GM12878 (cell line): ENCODE data around the gene COMT. TPM values are rescaled to one million over a fixed set of nuclear protein-coding genes. Genes with fewer than 3 reads are reported as not detected.

Source experiments
- ATAC-seq: fragments of 200-7000 bp; cut with Tn5 transposase; 3 replicates; pipeline ENCODE4 v1.9.1; 2020; ENCODE audit warnings: mild to moderate bottlenecking, moderate library complexity
- BruUV-seq: library from RNA; stranded (reverse); fragments of 400-500 nt; replicated peaks from 2 replicates; lab custom pipeline; 2021; lab: Mats Ljungman, UMichigan
- CTCF ChIA-PET: fragments of 300-600 bp; sonication (Branson Sonifier 250); formaldehyde crosslinking; extraction: SDS; loops from one replicate; lab custom pipeline; 2021; ENCODE audit warnings: inconsistent platforms; lab: Yijun Ruan, JAX
- POLR2A ChIA-PET: fragments of 350-600 bp; formaldehyde crosslinking; extraction: SDS; loops from one replicate; lab custom pipeline; 2021; ENCODE audit warnings: inconsistent platforms; lab: Charles Lee
- RAD21 ChIA-PET: fragments of 300-600 bp; sonication (Branson Sonifier 250); formaldehyde crosslinking; loops from one replicate; lab custom pipeline; 2023; ENCODE audit warnings: antibody characterized with exemption; ENCODE audit not compliant: unreplicated experiment; lab: Charles Lee
- SMC1A ChIA-PET: fragments of 300-600 bp; sonication (Branson Sonifier 250); formaldehyde crosslinking; loops from one replicate; lab custom pipeline; 2023; ENCODE audit not compliant: unreplicated experiment, uncharacterized antibody; lab: Charles Lee
- DNase-seq: peaks from one replicate; pipeline ENCODE4 v3.0.0-alpha.2; 2011; ENCODE audit warnings: low read depth, low spot score
- FAIRE-seq: peaks from 3 replicates; lab custom pipeline; 2011; peaks lifted over from hg19 to GRCh38; lab: Jason Lieb, UNC
- H2AFZ ChIP-seq: 2 replicates; pipeline ENCODE4 v1.6.0; 2011; ENCODE audit warnings: low read depth, low read length, control low read depth; ENCODE audit not compliant: control insufficient read depth
- H3K27ac ChIP-seq: 2 replicates; pipeline ENCODE4 v1.5.1; 2011; ENCODE audit warnings: control low read depth; ENCODE audit not compliant: control insufficient read depth, insufficient read depth
- H3K27me3 ChIP-seq, 2 experiments: replicated peaks in 1 of 2; 2 replicates each; pipeline versions ENCODE4 v1.6.0 to v1.6.1; 2011; ENCODE audit warnings: low read length in 1 of 2; ENCODE audit not compliant: control insufficient read depth in 2 of 2, insufficient read depth in 2 of 2
- H3K36me3 ChIP-seq, 2 experiments: 2 replicates each; pipeline ENCODE4 v1.5.1; 2011; ENCODE audit warnings: low read length in 1 of 2; ENCODE audit not compliant: control insufficient read depth in 2 of 2, insufficient read depth in 2 of 2
- H3K4me1 ChIP-seq: 2 replicates; pipeline ENCODE4 v1.6.1; 2011; ENCODE audit warnings: mild to moderate bottlenecking, low read length, moderate library complexity, mixed read lengths; ENCODE audit not compliant: control insufficient read depth, insufficient read depth
- H3K4me2 ChIP-seq: 2 replicates; pipeline ENCODE4 v1.6.0; 2011; ENCODE audit warnings: control low read depth; ENCODE audit not compliant: control insufficient read depth, insufficient read depth
- H3K4me3 ChIP-seq: fragments of 200-600 bp; sonication (generic); 2 replicates; pipeline ENCODE4 v1.5.1; 2016
- H3K79me2 ChIP-seq: 2 replicates; pipeline ENCODE4 v1.6.0; 2011; ENCODE audit warnings: low read length; ENCODE audit not compliant: control insufficient read depth, insufficient read depth
- H3K9ac ChIP-seq: 2 replicates; pipeline ENCODE4 v1.8.0; 2011; ENCODE audit warnings: low read length, control low read depth, mixed read lengths; ENCODE audit not compliant: control insufficient read depth, insufficient read depth
- H3K9me3 ChIP-seq: replicated peaks from 3 replicates; pipeline ENCODE4 v1.5.1; 2011; ENCODE audit warnings: mild to moderate bottlenecking, low read length; ENCODE audit not compliant: control insufficient read depth, insufficient read depth
- H4K20me1 ChIP-seq: 2 replicates; pipeline ENCODE4 v1.6.0; 2011; ENCODE audit not compliant: control insufficient read depth, insufficient read depth
- HCFC1 ChIP-seq: fragments of 150-350 bp; IDR thresholded peaks from 2 replicates; pipeline ENCODE4 v1.6.1; 2014; ENCODE audit warnings: low read length
- POLR2AphosphoS2 ChIP-seq: IDR thresholded peaks from 2 replicates; pipeline ENCODE4 v1.6.1; 2011; ENCODE audit warnings: low read depth, mild to moderate bottlenecking, low read length, improper control_type of control experiment, moderate library complexity
- SREBF1 ChIP-seq: IDR thresholded peaks from 2 replicates; pipeline ENCODE4 v1.6.1; 2012; ENCODE audit warnings: mild to moderate bottlenecking, low read length
- WGBS: methylation state at CpG from one replicate; pipeline ENCODE4 v1.1.6; 2016; ENCODE audit warnings: low lambda C conversion rate; ENCODE audit not compliant: insufficient replicate concordance, insufficient coverage; ENCODE audit errors: missing lambda C conversion rate; 5-methylcytosine and 5-hydroxymethylcytosine counted together
- in situ Hi-C: fragments of 300-500 bp; cut with MboI; formaldehyde crosslinking; loops from 9 replicates; pipeline ENCODE4 v1.14.3; 2018; ENCODE audit warnings: mixed read lengths
- intact Hi-C: fragments of 100-400 bp; cut with micrococcal nuclease; formaldehyde crosslinking; loops from one replicate; pipeline ENCODE4 v1.14.2; 2022; ENCODE audit not compliant: unreplicated experiment
- polyA plus RNA-seq, 11 experiments: library from polyadenylated mRNA; depleted of rRNA in 4 of 11; unstranded in 6 of 11; stranded (reverse) in 5 of 11; fragments of >200 nt; fragmentation: Nextera tagmentation in 4 of 11; fragmentation: Illumina TruSeq in 1 of 11; extraction: Ambion mirVana in 4 of 11; extraction: Trizol in 1 of 11; gene quantifications; 1 replicate in 1 of 11; 2 replicates in 10 of 11; pipeline versions ENCODE4 v1.2.1 to v1.2.3, GENCODE V29; 2011 to 2016; ENCODE audit warnings: inconsistent platforms in 2 of 11, missing spikeins in 2 of 11, low read depth in 1 of 11
- total RNA-seq, 4 experiments: library from RNA; depleted of rRNA in 3 of 4; stranded (reverse); fragments of >200 nt in 3 of 4; fragmentation: Illumina TruSeq in 1 of 4; extraction: Trizol in 1 of 4; gene quantifications; 2 replicates each; pipeline versions ENCODE4 v1.2.1 to v1.2.3, GENCODE V29; 2013 to 2021
- TF ChIP-seq, protein P1 (sequence below): fragments of 450-650 bp; IDR thresholded peaks from 2 replicates; pipeline ENCODE4 v1.6.1; 2014; ENCODE audit warnings: mild to moderate bottlenecking
- TF ChIP-seq, protein P2 (sequence below): fragments of 450-650 bp; IDR thresholded peaks from 2 replicates; pipeline ENCODE4 v1.6.1; 2016; ENCODE audit warnings: mild to moderate bottlenecking, moderate library complexity, borderline replicate concordance
- TF ChIP-seq, protein P3 (sequence below): IDR thresholded peaks from 2 replicates; pipeline ENCODE4 v1.6.1; 2012; ENCODE audit warnings: low read length, inconsistent platforms
- TF ChIP-seq, protein P4 (sequence below): IDR thresholded peaks from 2 replicates; pipeline ENCODE4 v1.6.1; 2011; ENCODE audit warnings: low read depth, low read length, improper control_type of control experiment, borderline replicate concordance

Gene COMT
- total and polyA plus RNA-seq, 10 of the 15 experiments (the other 5 are each of a cell fraction or from before 2014, with no cell fraction given) = 4.5 to 152 (median 66.1) TPM

DNA sequence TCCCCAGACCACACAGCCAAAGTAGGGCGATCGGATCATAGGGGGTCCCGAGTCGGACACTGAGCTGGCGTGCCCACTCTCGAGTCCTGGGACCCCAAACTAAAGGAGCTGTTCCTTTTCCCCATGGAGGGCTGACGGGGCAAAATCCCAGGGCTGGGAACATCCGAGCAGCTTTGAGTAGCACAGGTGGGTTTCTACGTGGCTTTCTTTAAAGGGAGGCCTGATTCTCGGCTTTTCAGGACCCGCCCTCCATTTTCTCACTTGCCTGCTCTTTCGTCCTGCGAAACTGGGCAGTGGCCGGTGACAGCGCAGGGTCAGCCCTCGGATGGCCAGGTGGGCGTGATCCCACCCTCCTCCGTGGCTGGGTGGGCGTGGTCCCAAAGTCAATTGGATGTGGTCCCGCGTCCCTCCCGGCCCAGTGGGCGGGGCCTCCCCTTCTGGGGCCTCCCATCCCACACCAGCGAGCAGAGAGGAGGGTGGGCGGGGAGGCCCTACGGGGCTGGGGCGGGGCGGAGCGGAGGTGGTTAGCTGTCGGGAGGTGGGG lies 17.5 kb downstream of the COMT start:
- in situ Hi-C loops = no loop called here
- Histone ChIP-seq H3K79me2 (no peaks in the 10 kb centered on the region), H2AFZ (no peak overlapping the region), H3K27ac (no peak overlapping the region), H3K4me1 (no peaks in the 10 kb centered on the region; the same call in 1 of the 2 replicates)
- TF ChIP-seq, protein P1, sequence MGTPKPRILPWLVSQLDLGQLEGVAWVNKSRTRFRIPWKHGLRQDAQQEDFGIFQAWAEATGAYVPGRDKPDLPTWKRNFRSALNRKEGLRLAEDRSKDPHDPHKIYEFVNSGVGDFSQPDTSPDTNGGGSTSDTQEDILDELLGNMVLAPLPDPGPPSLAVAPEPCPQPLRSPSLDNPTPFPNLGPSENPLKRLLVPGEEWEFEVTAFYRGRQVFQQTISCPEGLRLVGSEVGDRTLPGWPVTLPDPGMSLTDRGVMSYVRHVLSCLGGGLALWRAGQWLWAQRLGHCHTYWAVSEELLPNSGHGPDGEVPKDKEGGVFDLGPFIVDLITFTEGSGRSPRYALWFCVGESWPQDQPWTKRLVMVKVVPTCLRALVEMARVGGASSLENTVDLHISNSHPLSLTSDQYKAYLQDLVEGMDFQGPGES = no peak
- TF ChIP-seq POLR2AphosphoS2 (no peak), HCFC1 (no peak), SREBF1 (no peak)
- TF ChIP-seq, protein P2, sequence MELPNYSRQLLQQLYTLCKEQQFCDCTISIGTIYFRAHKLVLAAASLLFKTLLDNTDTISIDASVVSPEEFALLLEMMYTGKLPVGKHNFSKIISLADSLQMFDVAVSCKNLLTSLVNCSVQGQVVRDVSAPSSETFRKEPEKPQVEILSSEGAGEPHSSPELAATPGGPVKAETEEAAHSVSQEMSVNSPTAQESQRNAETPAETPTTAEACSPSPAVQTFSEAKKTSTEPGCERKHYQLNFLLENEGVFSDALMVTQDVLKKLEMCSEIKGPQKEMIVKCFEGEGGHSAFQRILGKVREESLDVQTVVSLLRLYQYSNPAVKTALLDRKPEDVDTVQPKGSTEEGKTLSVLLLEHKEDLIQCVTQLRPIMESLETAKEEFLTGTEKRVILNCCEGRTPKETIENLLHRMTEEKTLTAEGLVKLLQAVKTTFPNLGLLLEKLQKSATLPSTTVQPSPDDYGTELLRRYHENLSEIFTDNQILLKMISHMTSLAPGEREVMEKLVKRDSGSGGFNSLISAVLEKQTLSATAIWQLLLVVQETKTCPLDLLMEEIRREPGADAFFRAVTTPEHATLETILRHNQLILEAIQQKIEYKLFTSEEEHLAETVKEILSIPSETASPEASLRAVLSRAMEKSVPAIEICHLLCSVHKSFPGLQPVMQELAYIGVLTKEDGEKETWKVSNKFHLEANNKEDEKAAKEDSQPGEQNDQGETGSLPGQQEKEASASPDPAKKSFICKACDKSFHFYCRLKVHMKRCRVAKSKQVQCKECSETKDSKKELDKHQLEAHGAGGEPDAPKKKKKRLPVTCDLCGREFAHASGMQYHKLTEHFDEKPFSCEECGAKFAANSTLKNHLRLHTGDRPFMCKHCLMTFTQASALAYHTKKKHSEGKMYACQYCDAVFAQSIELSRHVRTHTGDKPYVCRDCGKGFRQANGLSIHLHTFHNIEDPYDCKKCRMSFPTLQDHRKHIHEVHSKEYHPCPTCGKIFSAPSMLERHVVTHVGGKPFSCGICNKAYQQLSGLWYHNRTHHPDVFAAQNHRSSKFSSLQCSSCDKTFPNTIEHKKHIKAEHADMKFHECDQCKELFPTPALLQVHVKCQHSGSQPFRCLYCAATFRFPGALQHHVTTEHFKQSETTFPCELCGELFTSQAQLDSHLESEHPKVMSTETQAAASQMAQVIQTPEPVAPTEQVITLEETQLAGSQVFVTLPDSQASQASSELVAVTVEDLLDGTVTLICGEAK = no peak
- TF ChIP-seq, protein P3, sequence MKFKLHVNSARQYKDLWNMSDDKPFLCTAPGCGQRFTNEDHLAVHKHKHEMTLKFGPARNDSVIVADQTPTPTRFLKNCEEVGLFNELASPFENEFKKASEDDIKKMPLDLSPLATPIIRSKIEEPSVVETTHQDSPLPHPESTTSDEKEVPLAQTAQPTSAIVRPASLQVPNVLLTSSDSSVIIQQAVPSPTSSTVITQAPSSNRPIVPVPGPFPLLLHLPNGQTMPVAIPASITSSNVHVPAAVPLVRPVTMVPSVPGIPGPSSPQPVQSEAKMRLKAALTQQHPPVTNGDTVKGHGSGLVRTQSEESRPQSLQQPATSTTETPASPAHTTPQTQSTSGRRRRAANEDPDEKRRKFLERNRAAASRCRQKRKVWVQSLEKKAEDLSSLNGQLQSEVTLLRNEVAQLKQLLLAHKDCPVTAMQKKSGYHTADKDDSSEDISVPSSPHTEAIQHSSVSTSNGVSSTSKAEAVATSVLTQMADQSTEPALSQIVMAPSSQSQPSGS = no peak
- TF ChIP-seq, protein P4, sequence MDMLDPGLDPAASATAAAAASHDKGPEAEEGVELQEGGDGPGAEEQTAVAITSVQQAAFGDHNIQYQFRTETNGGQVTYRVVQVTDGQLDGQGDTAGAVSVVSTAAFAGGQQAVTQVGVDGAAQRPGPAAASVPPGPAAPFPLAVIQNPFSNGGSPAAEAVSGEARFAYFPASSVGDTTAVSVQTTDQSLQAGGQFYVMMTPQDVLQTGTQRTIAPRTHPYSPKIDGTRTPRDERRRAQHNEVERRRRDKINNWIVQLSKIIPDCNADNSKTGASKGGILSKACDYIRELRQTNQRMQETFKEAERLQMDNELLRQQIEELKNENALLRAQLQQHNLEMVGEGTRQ = no peak
- TF ChIP-seq, all 136 proteins: peak for 0
- ChIA-PET CTCF (interaction anchor here (0.7 to 1.0 kb wide), 3 partner anchors 11 to 258 kb away, joined by 4 read pairs; no protein-coding TSS in a partner anchor), POLR2A (interaction anchor here (0.6 to 1.0 kb wide), 2 partner anchors 55 to 63 kb away, joined by 4 read pairs; no protein-coding TSS in a partner anchor), RAD21 (no interaction called here), SMC1A (no interaction called here)
- Histone ChIP-seq H3K27me3 (no peaks in the 10 kb centered on the region), H3K9ac (no peak overlapping the region), H4K20me1 (no peaks in the 10 kb centered on the region), H3K9me3 (no peaks in the 10 kb centered on the region), H3K4me3 (no peak overlapping the region), H3K36me3 (peaks cover 0 to 3% of the 10 kb centered on the region in 2 experiments; a peak in 2 of 4 replicates), H3K4me2 (no peak overlapping the region)
- no peak for DNase-seq
- ATAC-seq = no peak
- intact Hi-C loops = no loop called here
- BruUV-seq = no TSS peak
- FAIRE-seq = no peak
- WGBS = 90% methylated on average over 16 of the region's 30 CpGs
